Measurements from ENCODE around the gene PCDH12.

Gene PCDH12

GRCh38 chr5:141969783-141970771 is 12.1 kb upstream of the PCDH12 start:
- H2AFZ ChIP-seq (ENCODE audit: low read length), result no peak overlapping the region
- H3F3A ChIP-seq (ENCODE audit: insufficient read depth, low read length), result peaks cover 23% of the 10 kb centered on the region
- no peaks in the 10 kb centered on the region for H4K20me1 ChIP-seq (ENCODE audit: insufficient read depth, low read length)
- H3K27ac ChIP-seq (ENCODE audit: low read length), result peak overlapping the region; percentile 95
- peaks cover under 1% of the 10 kb centered on the region; the same call in 1 of the 2 replicates for H3K36me3 ChIP-seq (replicated peaks; ENCODE audit: insufficient read depth, low read length)
- no peaks in the 10 kb centered on the region for H3K27me3 ChIP-seq (replicated peaks; ENCODE audit: insufficient read depth, low read length)
- H3K79me2 ChIP-seq (ENCODE audit: low read length), result peaks cover 41% of the 10 kb centered on the region
- no peaks in the 10 kb centered on the region for H3K9me2 ChIP-seq (replicated peaks; ENCODE audit: insufficient read depth, low read length)
- H3K4me1 ChIP-seq (ENCODE audit: low read length), result peaks cover 8% of the 10 kb centered on the region; the same call in 1 of the 2 replicates
- peak overlapping the region; percentile 81 for H3K4me3 ChIP-seq (ENCODE audit: low read length)
- H3K9ac ChIP-seq (ENCODE audit: low read length), result peak overlapping the region; percentile 93
- DNase-seq, result peak; percentile 92
- no peak for TF ChIP-seq EZH2phosphoT487 (IDR thresholded peaks at IDR 0.05; ENCODE audit: low read length)
- no peak for TF ChIP-seq CTCF (IDR thresholded peaks at IDR 0.05; ENCODE audit: low read length)
- TF ChIP-seq EZH2 (optimal IDR thresholded peaks at IDR 0.05; ENCODE audit: low read depth, low read length), result no peak
- peak overlapping the region; percentile 86 for H3K4me2 ChIP-seq (ENCODE audit: low read depth, low read length)
- H3K9me3 ChIP-seq (replicated peaks; ENCODE audit: insufficient read depth, low read length), result no peaks in the 10 kb centered on the region

GRCh38 chr5:141968914-141969608 is 11.1 kb upstream of the PCDH12 start, which contains the start of gene RNF14:
Gene RNF14, plus strand, starts transcription at chr5:141969105. Its CDS starts 4,484 bp downstream, at chr5:141973589.
- Histone ChIP-seq H3K27me3 (replicated peaks; ENCODE audit: insufficient read depth, low read length) (no peaks in the 10 kb centered on the region), H3K9me2 (replicated peaks; ENCODE audit: insufficient read depth, low read length) (no peaks in the 10 kb centered on the region), H4K20me1 (ENCODE audit: insufficient read depth, low read length) (no peaks in the 10 kb centered on the region), H3K4me2 (ENCODE audit: low read depth, low read length) (peak within 1 kb of the TSS; percentile 91), H3K4me3 (ENCODE audit: low read length) (peak within 1 kb of the TSS; percentile 81), H3K36me3 (replicated peaks; ENCODE audit: insufficient read depth, low read length) (no peaks in the 10 kb centered on the region), H3K4me1 (ENCODE audit: low read length) (peaks cover 8% of the 10 kb centered on the region; the same call in 1 of the 2 replicates), H3F3A (ENCODE audit: insufficient read depth, low read length) (peaks cover 23% of the 10 kb centered on the region), H3K27ac (ENCODE audit: low read length) (peak within 1 kb of the TSS; percentile 95), H3K9me3 (replicated peaks; ENCODE audit: insufficient read depth, low read length) (no peaks in the 10 kb centered on the region), H3K79me2 (ENCODE audit: low read length) (peaks cover 34% of the 10 kb centered on the region), H2AFZ (ENCODE audit: low read length) (peak within 1 kb of the TSS; percentile 78), H3K9ac (ENCODE audit: low read length) (peak within 1 kb of the TSS; percentile 93)
- TF ChIP-seq EZH2 (optimal IDR thresholded peaks at IDR 0.05; ENCODE audit: low read depth, low read length) (no peak), CTCF (IDR thresholded peaks at IDR 0.05; ENCODE audit: low read length) (peak; percentile 94)
- peak; percentile 97 for DNase-seq

- no peaks in the 10 kb centered on the region for H4K20me1 ChIP-seq (ENCODE audit: insufficient read depth, low read length)
- H3F3A ChIP-seq (ENCODE audit: insufficient read depth, low read length), result peaks cover 23% of the 10 kb centered on the region
- no peak overlapping the region for H2AFZ ChIP-seq (ENCODE audit: low read length)
- no peaks in the 10 kb centered on the region for H3K36me3 ChIP-seq (replicated peaks; ENCODE audit: insufficient read depth, low read length)
- peaks cover 8% of the 10 kb centered on the region; the same call in 1 of the 2 replicates for H3K4me1 ChIP-seq (ENCODE audit: low read length)
- H3K9me3 ChIP-seq (replicated peaks; ENCODE audit: insufficient read depth, low read length), result no peaks in the 10 kb centered on the region
- peaks cover 21% of the 10 kb centered on the region for H3K79me2 ChIP-seq (ENCODE audit: low read length)
- no peaks in the 10 kb centered on the region for H3K9me2 ChIP-seq (replicated peaks; ENCODE audit: insufficient read depth, low read length)
- TF ChIP-seq EZH2phosphoT487 (IDR thresholded peaks at IDR 0.05; ENCODE audit: low read length) (no peak), CTCF (IDR thresholded peaks at IDR 0.05; ENCODE audit: low read length) (no peak), EZH2 (optimal IDR thresholded peaks at IDR 0.05; ENCODE audit: low read depth, low read length) (no peak)
- no peak for DNase-seq
- H3K4me2 ChIP-seq (ENCODE audit: low read depth, low read length), result no peak overlapping the region
- no peak overlapping the region for H3K4me3 ChIP-seq (ENCODE audit: low read length)
- no peak overlapping the region for H3K9ac ChIP-seq (ENCODE audit: low read length)
- H3K27ac ChIP-seq (ENCODE audit: low read length), result no peak overlapping the region
- H3K27me3 ChIP-seq (replicated peaks; ENCODE audit: insufficient read depth, low read length), result no peaks in the 10 kb centered on the region
These were observed 8.9 kb upstream of the PCDH12 start for GRCh38 chr5:141966963-141967333.

Data from MM.1S (cell line).